ENCODE results near the gene SLC4A1.
A peak's percentile ranks its signal among the peaks of the same experiment; 100 is the strongest.

DNA sequence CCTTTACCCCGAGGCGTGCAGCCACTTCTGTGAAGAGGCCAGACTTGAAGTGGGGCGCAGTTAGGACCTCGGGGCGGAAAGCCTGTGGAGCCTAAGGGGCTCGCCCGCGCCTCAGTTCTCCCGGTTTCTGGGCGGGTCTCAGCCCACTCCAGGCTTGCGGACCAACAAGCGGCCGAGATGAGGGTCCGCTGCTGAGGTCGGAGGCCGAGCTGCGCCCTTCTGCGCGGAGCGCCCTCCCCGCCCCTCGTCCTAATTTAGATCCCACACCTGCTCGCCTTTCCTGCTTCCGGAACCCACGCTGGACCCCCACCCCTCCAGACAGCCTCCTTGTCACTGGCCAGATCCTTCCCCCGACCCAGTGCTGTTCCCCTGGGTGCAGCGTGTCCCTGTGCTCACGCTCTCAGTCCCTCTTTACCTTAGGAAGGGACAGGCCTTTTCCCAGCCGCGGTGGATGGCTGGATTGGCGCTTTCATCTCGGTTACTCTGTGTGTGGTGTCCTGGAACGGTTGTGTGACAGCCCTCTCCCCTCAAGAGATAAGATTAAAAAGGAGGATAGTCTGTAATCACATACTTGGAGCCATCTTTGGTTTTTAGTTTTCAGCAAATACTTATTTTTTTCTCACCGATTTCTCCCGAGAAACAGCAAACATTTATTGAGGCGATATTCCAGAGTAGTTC lies 67.3 kb downstream of the SLC4A1 start:
- no peak; the same call in 1 of the 2 replicates for TF ChIP-seq TAF1 (IDR thresholded peaks at IDR 0.05; ENCODE audit: low read depth, low read length)
- TF ChIP-seq POLR2A (IDR thresholded peaks at IDR 0.05; ENCODE audit: low read depth, low read length) = peak; percentile 71; the same call in 1 of the 2 replicates
- TF ChIP-seq POLR2AphosphoS5 (IDR thresholded peaks at IDR 0.05; ENCODE audit: low read depth, low read length) = peak; percentile 73
- no peak for TF ChIP-seq PAX5 (IDR thresholded peaks at IDR 0.05; ENCODE audit: insufficient read depth, low read length, severe bottlenecking)
- no peak for TF ChIP-seq SPI1 (IDR thresholded peaks at IDR 0.05; ENCODE audit: low read depth, low read length)
- TF ChIP-seq POU2F2 (IDR thresholded peaks at IDR 0.05; ENCODE audit: low read depth, low read length) = no peak

Data from GM12891 (cell line).